Measurements from ENCODE around the gene PATJ. TPM values are rescaled to one million over a fixed set of nuclear protein-coding genes. Genes with fewer than 3 reads are reported as not detected.

Gene PATJ
- total and polyA plus RNA-seq, 3 donors from 2014 or later = 12.9 to 44.5 (median 21.6) TPM

GRCh38 chr1:62209931-62210595 is 467.8 kb downstream of the PATJ start:
- H3K27ac ChIP-seq = no peak overlapping the region
- no peaks in the 10 kb centered on the region for H3K4me1 ChIP-seq
- 88 to 95% methylated on average over 1 of the region's 1 CpG for WGBS, 2 donors
- H3K36me3 ChIP-seq (ENCODE audit: low read depth, missing control alignments) = no peaks in the 10 kb centered on the region
- no peaks in the 10 kb centered on the region for H3K27me3 ChIP-seq
- no peak overlapping the region for H3K4me3 ChIP-seq
- TF ChIP-seq POLR2A (IDR thresholded peaks at IDR 0.05) = no peak
- no peak for TF ChIP-seq CTCF (IDR thresholded peaks at IDR 0.05)
- intact Hi-C loops (cut with DNase I; ENCODE audit: low total_unique reads) = no loop called here
- no peaks in the 10 kb centered on the region for H3K9me3 ChIP-seq
- DNase-seq = no peak

GRCh38 chr1:62210960-62211359 is 468.7 kb downstream of the PATJ start:
- H3K9me3 ChIP-seq = no peaks in the 10 kb centered on the region
- intact Hi-C loops (cut with DNase I; ENCODE audit: low total_unique reads) = no loop called here
- no peak overlapping the region for H3K27ac ChIP-seq
- TF ChIP-seq CTCF (IDR thresholded peaks at IDR 0.05) (no peak), POLR2A (IDR thresholded peaks at IDR 0.05) (no peak)
- no peaks in the 10 kb centered on the region for H3K4me1 ChIP-seq
- DNase-seq = no peak
- no peaks in the 10 kb centered on the region for H3K36me3 ChIP-seq (ENCODE audit: low read depth, missing control alignments)
- WGBS, 2 donors = 90 to 94% methylated on average over 1 of the region's 1 CpG
- H3K4me3 ChIP-seq = no peak overlapping the region
- H3K27me3 ChIP-seq = no peaks in the 10 kb centered on the region

GRCh38 chr1:62212411-62212810 is 470.1 kb downstream of the PATJ start:
- Histone ChIP-seq H3K36me3 (ENCODE audit: low read depth, missing control alignments) (no peaks in the 10 kb centered on the region), H3K27ac (no peak overlapping the region), H3K4me1 (no peaks in the 10 kb centered on the region), H3K4me3 (no peak overlapping the region), H3K9me3 (no peaks in the 10 kb centered on the region), H3K27me3 (no peaks in the 10 kb centered on the region)
- 93 to 96% methylated on average over 6 of the region's 6 CpGs for WGBS, 2 donors
- TF ChIP-seq POLR2A (IDR thresholded peaks at IDR 0.05) = no peak
- TF ChIP-seq CTCF (IDR thresholded peaks at IDR 0.05) = no peak
- DNase-seq = no peak
- intact Hi-C loops (cut with DNase I; ENCODE audit: low total_unique reads) = no loop called here

- intact Hi-C loops (cut with DNase I; ENCODE audit: low total_unique reads) = no loop called here
- DNase-seq = no peak
- no peaks in the 10 kb centered on the region for H3K36me3 ChIP-seq (ENCODE audit: low read depth, missing control alignments)
- no peak overlapping the region for H3K27ac ChIP-seq
- H3K4me1 ChIP-seq = no peaks in the 10 kb centered on the region
- no peaks in the 10 kb centered on the region for H3K9me3 ChIP-seq
- TF ChIP-seq CTCF (IDR thresholded peaks at IDR 0.05) = no peak
- TF ChIP-seq POLR2A (IDR thresholded peaks at IDR 0.05) = no peak
- H3K4me3 ChIP-seq = no peak overlapping the region
- no peaks in the 10 kb centered on the region for H3K27me3 ChIP-seq
- WGBS, 2 donors = 77 to 87% methylated on average over 6 of the region's 6 CpGs
Measured at GRCh38 chr1:62213075-62213914, 471.0 kb downstream of the PATJ start.

Data from testis (tissue), 3 donors.